A673 (cell line): ENCODE measurements around the gene PELI2.

Experiments
- EZH2 ChIP-seq: fragments of 200-600 bp; sonication (generic); IDR thresholded peaks from 2 replicates; pipeline ENCODE4 v1.6.1; 2017; ENCODE audit warnings: borderline replicate concordance, low read depth, mild to moderate bottlenecking, mixed read lengths, antibody characterized with exemption, low read length; ENCODE audit not compliant: poor library complexity, severe bottlenecking
- TF ChIP-seq, protein P1 (sequence below): fragments of 300-800, 200-600 bp; sonication (generic); conservative IDR thresholded peaks from 2 replicates; pipeline ENCODE4 v1.5.1; 2017; ENCODE audit warnings: low read depth, mild to moderate bottlenecking, antibody characterized with exemption, low read length, moderate library complexity, mixed read lengths

DNA sequence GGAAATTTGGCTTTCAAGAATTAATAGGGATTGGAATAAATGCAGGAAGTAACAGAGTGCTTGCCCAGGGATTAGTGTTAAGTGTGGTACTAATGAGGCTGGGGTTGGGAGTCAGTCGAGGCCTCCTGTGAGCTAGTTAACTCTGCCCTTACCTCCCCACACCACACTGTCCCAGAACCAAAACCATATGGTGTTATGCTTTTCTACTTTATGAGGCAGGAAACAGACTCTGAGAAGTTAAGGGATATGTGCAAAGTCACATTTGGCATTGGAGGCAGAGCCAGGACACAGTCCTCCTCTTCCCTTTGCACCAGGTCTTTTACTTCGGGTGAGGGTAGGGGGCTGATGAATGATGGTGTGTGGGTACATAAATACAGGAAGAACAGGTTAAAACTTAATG, 41.9 kb downstream of the PELI2 start:
- TF ChIP-seq, protein P1, sequence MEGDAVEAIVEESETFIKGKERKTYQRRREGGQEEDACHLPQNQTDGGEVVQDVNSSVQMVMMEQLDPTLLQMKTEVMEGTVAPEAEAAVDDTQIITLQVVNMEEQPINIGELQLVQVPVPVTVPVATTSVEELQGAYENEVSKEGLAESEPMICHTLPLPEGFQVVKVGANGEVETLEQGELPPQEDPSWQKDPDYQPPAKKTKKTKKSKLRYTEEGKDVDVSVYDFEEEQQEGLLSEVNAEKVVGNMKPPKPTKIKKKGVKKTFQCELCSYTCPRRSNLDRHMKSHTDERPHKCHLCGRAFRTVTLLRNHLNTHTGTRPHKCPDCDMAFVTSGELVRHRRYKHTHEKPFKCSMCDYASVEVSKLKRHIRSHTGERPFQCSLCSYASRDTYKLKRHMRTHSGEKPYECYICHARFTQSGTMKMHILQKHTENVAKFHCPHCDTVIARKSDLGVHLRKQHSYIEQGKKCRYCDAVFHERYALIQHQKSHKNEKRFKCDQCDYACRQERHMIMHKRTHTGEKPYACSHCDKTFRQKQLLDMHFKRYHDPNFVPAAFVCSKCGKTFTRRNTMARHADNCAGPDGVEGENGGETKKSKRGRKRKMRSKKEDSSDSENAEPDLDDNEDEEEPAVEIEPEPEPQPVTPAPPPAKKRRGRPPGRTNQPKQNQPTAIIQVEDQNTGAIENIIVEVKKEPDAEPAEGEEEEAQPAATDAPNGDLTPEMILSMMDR, result no peak
- TF ChIP-seq EZH2, result no peak
